Activated naive CD4-positive, alpha-beta T cell treated with anti-CD3 and anti-CD28 coated beads, Interleukin-2, amount 50 U/mL, for 72 hours (primary cell): ENCODE results near the gene PPP2R2C. TPM values are rescaled to one million over a fixed set of nuclear protein-coding genes. Genes with fewer than 3 reads are reported as not detected.

ENCODE experiments used
- ATAC-seq, 2 donors: fragments of 150-1000 bp; cut with Tn5 transposase; 2 replicates each; pipeline ENCODE4 v1.10.0; 2021; ENCODE audit warnings: mild to moderate bottlenecking in 2 of 2, moderate library complexity in 2 of 2
- DNase-seq, 2 donors: peaks; one replicate each; pipeline ENCODE4 v3.0.0; 2021 to 2022; ENCODE audit warnings: low spot score in 2 of 2
- H3K27ac Mint-ChIP-seq, 2 donors: one replicate each; pipeline ENCODE4 v1.8.0; 2022; ENCODE audit warnings: mild to moderate bottlenecking in 2 of 2, mixed read lengths in 2 of 2
- H3K36me3 Mint-ChIP-seq, 2 donors: one replicate each; pipeline ENCODE4 v1.8.0; 2022; ENCODE audit warnings: mixed read lengths in 2 of 2
- H3K9me3 Mint-ChIP-seq, 2 donors: one replicate each; pipeline ENCODE4 v1.8.0; 2022; ENCODE audit warnings: mixed read lengths in 2 of 2
- total RNA-seq, 2 donors: library from RNA; stranded (reverse); gene quantifications; one replicate each; pipeline ENCODE4 v1.2.3, GENCODE V29; 2022

The PPP2R2C gene
- total RNA-seq, 2 donors from 2014 or later: not detected

GRCh38 chr4:6322067-6322760 lies 150.2 kb downstream of the PPP2R2C start:
- no peak for ATAC-seq
- Mint-ChIP-seq H3K27ac (no peak overlapping the region), H3K36me3 (no peaks in the 10 kb centered on the region), H3K9me3 (no peaks in the 10 kb centered on the region)
- no peak for DNase-seq

- DNase-seq: no peak
- no peak for ATAC-seq
- H3K27ac Mint-ChIP-seq: no peak overlapping the region
- H3K36me3 Mint-ChIP-seq: no peaks in the 10 kb centered on the region
- H3K9me3 Mint-ChIP-seq: no peaks in the 10 kb centered on the region
Measured at GRCh38 chr4:6321361-6321760, 151.1 kb downstream of the PPP2R2C start.

- ATAC-seq (peak in 1 of 2 donors; percentile 22), DNase-seq (no peak)
- no peaks in the 10 kb centered on the region for H3K36me3 Mint-ChIP-seq
- H3K9me3 Mint-ChIP-seq: no peaks in the 10 kb centered on the region
- no peak overlapping the region for H3K27ac Mint-ChIP-seq
Measured at GRCh38 chr4:6320663-6321062, 151.8 kb downstream of the PPP2R2C start.

- Mint-ChIP-seq H3K27ac (no peak overlapping the region), H3K36me3 (no peaks in the 10 kb centered on the region), H3K9me3 (no peaks in the 10 kb centered on the region)
- DNase-seq (no peak), ATAC-seq (no peak)
Measured at GRCh38 chr4:6319530-6320150, 152.8 kb downstream of the PPP2R2C start.

- H3K36me3 Mint-ChIP-seq: no peaks in the 10 kb centered on the region
- DNase-seq (no peak), ATAC-seq (no peak)
- H3K27ac Mint-ChIP-seq: peak overlapping the region in 1 of 2 donors; percentile 44
- H3K9me3 Mint-ChIP-seq: no peaks in the 10 kb centered on the region
Measured at GRCh38 chr4:6318206-6318605, 154.2 kb downstream of the PPP2R2C start.

DNA sequence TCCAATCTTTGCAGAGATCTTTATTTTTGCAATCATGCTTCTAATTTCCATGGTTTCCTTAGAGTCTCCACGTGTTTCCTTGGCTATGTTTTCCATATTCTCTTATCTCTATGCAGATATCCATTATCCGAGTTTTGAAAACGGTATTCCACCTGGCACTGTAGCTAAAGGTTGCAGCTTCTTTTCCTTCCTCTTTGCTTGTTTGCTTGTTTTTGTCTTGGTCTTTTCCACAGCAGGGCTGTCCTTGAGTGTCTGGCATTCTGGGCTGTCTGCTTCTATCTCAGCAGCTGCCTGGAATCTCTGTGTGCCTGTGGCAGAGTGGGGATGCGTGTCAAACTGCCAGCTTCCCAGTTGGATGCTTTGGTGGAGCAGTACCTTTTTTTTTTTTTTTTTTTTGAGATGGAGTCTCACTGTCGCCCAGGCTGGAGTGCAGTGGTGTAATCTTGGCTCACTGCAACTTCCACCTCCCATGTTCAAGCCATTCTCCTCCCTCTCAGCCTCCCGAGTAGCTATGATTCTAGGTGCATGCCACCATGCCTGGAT lies 155.9 kb downstream of the PPP2R2C start:
- no peak for ATAC-seq
- no peak overlapping the region for H3K27ac Mint-ChIP-seq

GRCh38 chr4:6313216-6313615 lies 159.2 kb downstream of the PPP2R2C start:
- ATAC-seq (no peak), DNase-seq (no peak)
- H3K27ac Mint-ChIP-seq: no peak overlapping the region
- peaks cover 0 to 4% of the 10 kb centered on the region in 2 donors for H3K9me3 Mint-ChIP-seq
- H3K36me3 Mint-ChIP-seq: peaks cover 4 to 5% of the 10 kb centered on the region in 2 donors

More for the DNA sequence above, 155.9 kb downstream of the PPP2R2C start:
- Mint-ChIP-seq H3K9me3 (no peaks in the 10 kb centered on the region), H3K36me3 (no peaks in the 10 kb centered on the region)
- DNase-seq: no peak

DNA sequence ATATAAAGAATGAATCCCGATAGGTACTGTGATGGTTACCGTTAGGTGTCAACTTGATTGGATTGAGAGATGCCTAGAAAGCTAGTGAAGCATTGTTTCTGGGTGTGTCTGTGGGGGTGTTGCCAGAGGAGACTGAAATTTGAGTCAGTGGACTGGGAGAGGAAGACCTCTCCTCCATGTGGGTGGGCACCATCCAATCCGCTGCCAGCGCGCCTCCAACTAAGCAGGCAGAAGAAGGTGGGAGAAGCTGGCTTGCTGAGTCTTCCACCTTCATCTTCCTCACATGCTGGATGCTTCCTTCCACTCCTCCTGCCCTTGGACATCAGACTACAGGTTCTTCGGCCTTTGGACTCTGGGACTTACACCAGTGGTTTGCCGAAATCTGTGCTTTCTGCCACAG lies 162.6 kb downstream of the PPP2R2C start:
- DNase-seq (no peak), ATAC-seq (no peak)
- H3K9me3 Mint-ChIP-seq: peaks cover 0 to 5% of the 10 kb centered on the region in 2 donors
- no peak overlapping the region for H3K27ac Mint-ChIP-seq
- H3K36me3 Mint-ChIP-seq: peaks cover 6 to 7% of the 10 kb centered on the region in 2 donors

DNA sequence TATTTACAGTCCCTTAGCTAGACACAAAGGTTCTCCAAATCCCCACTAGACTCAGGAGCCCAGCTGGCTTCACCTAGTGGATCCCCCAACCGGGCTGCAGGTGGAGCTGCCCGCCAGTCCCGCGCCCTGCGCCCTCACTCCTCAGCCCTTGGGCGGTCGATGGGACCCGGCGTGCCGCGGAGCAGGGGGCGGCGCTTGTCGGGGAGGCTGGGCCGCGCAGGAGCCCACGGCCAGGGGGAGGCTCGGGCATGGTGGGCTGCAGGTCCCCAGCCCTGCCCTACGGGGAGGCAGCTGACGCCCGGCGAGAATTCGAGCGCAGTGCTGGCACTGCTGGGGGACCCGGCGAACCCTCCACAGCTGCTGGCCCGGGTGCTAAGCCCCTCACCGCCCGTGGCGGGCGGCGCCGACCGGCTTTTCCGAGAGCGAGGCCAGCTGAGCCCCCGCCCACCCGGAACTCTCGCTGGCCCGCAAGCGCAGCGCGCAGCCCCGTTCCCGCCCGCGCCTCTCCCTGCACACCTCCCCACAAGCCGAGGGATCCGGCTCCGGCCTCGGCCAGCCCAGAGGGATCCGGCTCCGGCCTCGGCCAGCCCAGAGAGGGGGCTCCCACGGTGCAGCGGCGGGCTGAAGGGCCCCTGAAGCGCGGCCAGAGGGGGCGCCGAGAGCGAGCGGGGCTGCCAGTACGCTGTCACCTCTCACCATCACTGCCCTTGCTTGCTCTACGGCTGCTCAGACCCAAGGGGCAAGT lies 163.3 kb downstream of the PPP2R2C start:
- peak in 1 of 2 donors; percentile 71 for ATAC-seq
- Mint-ChIP-seq H3K9me3 (peaks cover 0 to 5% of the 10 kb centered on the region in 2 donors), H3K27ac (no peak overlapping the region), H3K36me3 (peaks cover 6 to 7% of the 10 kb centered on the region in 2 donors)
- DNase-seq: no peak

GRCh38 chr4:6307891-6308290 lies 164.5 kb downstream of the PPP2R2C start:
- Mint-ChIP-seq H3K9me3 (peaks cover 0 to 5% of the 10 kb centered on the region in 2 donors), H3K36me3 (peaks cover 7% of the 10 kb centered on the region in 2 donors), H3K27ac (no peak overlapping the region)
- ATAC-seq (no peak), DNase-seq (no peak)

- Mint-ChIP-seq H3K27ac (no peak overlapping the region), H3K36me3 (peaks cover 7 to 13% of the 10 kb centered on the region in 2 donors), H3K9me3 (peaks cover 0 to 5% of the 10 kb centered on the region in 2 donors)
- no peak for DNase-seq
- no peak for ATAC-seq
Measured at GRCh38 chr4:6307230-6307629, 165.2 kb downstream of the PPP2R2C start.

DNA sequence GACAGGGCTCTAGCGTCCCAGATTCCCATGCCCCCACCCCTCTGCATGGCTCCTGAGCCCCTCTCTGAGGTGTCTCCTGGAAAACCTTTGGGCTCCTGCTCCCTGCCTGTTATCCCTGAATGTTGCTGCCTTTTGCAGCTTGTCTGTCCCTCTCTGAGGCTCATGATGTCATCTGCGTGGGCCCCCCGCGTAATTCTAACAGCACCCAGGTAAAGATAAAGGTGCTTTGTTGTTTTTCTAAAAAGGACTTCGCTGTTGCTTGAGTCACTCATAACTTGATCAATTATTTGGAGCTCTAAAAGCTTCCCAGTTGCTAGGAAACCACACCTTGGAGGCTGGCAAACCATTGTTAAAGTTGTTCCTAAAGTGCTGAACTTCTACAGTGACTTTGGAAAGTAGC lies 166.1 kb downstream of the PPP2R2C start:
- no peak for ATAC-seq

DNA sequence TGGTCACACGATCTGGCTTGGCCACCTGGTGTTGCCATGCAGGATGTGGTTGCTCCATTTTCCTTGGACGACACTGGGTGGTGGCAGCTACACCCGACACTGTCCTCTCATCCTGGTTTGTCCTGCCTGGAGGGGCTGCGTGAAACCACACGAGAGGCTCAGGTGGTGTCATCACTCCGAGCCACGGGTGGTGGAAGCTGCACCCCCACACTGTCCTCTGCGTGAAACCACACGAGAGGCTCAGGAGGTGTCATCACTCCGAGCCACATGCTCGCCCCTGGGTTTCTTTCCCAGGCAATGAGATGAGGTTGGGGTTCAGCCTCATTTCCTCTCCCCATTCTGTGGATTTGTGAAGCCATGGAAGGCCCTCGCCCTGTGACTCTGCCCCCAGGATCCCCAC lies 168.5 kb downstream of the PPP2R2C start:
- H3K36me3 Mint-ChIP-seq: peaks cover 7 to 29% of the 10 kb centered on the region in 2 donors
- DNase-seq (no peak), ATAC-seq (no peak)
- H3K9me3 Mint-ChIP-seq: peaks cover 0 to 5% of the 10 kb centered on the region in 2 donors
- no peak overlapping the region for H3K27ac Mint-ChIP-seq

More for the DNA sequence above, 166.1 kb downstream of the PPP2R2C start:
- Mint-ChIP-seq H3K36me3 (peaks cover 7 to 23% of the 10 kb centered on the region in 2 donors), H3K27ac (no peak overlapping the region), H3K9me3 (peaks cover 0 to 5% of the 10 kb centered on the region in 2 donors)
- DNase-seq: no peak

- ATAC-seq (no peak), DNase-seq (no peak)
- Mint-ChIP-seq H3K36me3 (peaks cover 0 to 23% of the 10 kb centered on the region in 2 donors), H3K27ac (peak overlapping the region in 1 of 2 donors; percentile 9), H3K9me3 (no peaks in the 10 kb centered on the region)
Measured at GRCh38 chr4:6302869-6303268, 169.5 kb downstream of the PPP2R2C start.

DNA sequence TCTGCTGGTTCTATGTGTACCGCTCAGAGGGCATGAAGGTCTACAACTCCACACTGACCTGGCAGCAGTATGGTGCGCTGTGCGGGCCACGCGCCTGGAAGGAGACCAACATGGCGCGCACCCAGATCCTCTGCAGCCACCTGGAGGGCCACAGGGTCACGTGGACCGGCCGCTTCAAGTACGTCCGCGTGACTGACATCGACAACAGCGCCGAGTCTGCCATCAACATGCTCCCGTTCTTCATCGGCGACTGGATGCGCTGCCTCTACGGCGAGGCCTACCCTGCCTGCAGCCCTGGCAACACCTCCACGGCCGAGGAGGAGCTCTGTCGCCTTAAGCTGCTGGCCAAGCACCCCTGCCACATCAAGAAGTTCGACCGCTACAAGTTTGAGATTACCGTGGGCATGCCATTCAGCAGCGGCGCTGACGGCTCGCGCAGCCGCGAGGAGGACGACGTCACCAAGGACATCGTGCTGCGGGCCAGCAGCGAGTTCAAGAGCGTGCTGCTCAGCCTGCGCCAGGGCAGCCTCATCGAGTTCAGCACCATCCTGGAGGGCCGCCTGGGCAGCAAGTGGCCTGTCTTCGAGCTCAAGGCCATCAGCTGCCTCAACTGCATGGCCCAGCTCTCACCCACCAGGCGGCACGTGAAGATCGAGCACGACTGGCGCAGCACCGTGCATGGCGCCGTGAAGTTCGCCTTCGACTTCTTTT lies 170.5 kb downstream of the PPP2R2C start:
- no peaks in the 10 kb centered on the region for H3K9me3 Mint-ChIP-seq
- ATAC-seq (no peak), DNase-seq (no peak)
- H3K36me3 Mint-ChIP-seq: peaks cover 0 to 23% of the 10 kb centered on the region in 2 donors
- peak overlapping the region in 1 of 2 donors; percentile 60 for H3K27ac Mint-ChIP-seq

DNA sequence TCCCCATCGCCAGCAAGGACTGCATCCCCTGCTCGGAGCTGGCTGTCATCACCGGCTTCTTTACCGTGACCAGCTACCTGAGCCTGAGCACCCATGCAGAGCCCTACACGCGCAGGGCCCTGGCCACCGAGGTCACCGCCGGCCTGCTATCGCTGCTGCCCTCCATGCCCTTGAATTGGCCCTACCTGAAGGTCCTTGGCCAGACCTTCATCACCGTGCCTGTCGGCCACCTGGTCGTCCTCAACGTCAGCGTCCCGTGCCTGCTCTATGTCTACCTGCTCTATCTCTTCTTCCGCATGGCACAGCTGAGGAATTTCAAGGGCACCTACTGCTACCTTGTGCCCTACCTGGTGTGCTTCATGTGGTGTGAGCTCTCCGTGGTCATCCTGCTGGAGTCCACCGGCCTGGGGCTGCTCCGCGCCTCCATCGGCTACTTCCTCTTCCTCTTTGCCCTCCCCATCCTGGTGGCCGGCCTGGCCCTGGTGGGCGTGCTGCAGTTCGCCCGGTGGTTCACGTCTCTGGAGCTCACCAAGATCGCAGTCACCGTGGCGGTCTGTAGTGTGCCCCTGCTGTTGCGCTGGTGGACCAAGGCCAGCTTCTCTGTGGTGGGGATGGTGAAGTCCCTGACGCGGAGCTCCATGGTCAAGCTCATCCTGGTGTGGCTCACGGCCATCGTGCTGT lies 171.2 kb downstream of the PPP2R2C start:
- DNase-seq (no peak), ATAC-seq (no peak)
- Mint-ChIP-seq H3K36me3 (peaks cover 0 to 23% of the 10 kb centered on the region in 2 donors), H3K9me3 (no peaks in the 10 kb centered on the region), H3K27ac (no peak overlapping the region)
